Activated CD4-positive, alpha-beta T cell treated with anti-CD3 and anti-CD28 coated beads, Interleukin-2, amount 50 U/mL, for 48 hours (primary cell): ENCODE data around the gene KRTAP4-8.
"Not testable (repeated sequence)": the region's sequence is repeated elsewhere in the genome, so short reads cannot be mapped to it uniquely, and the experiment has no call there.

Experiments used
- DNase-seq, 2 experiments: peaks; one replicate each; pipeline ENCODE4 v3.0.0-alpha.2; 2020

Gene KRTAP4-8

DNA sequence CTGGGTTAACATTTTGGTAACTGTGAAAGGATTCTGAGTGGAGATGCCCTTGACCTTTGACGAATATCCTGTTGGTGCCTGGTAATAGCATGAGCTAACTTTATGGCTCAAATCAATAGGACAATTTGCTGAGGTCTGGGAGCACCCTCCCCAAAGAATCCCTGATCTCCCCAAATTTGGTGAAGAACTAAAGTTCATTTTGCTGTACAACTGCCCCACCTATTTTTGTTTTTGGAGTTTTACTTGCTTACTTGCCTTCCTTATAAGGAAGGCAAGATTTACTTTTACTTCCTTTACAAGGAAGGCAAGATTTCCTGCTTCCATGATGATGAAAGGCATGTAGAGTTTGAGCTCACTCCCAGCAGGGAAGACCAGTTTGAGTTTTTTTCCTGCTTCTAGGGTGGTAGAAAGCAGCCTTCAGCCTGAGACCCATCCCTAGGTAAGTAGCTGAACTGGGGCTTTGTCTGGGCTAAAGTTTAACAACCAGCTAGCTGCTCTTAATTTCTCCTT lies 10.1 kb upstream of the KRTAP4-8 start:
- DNase-seq: no peak

DNA sequence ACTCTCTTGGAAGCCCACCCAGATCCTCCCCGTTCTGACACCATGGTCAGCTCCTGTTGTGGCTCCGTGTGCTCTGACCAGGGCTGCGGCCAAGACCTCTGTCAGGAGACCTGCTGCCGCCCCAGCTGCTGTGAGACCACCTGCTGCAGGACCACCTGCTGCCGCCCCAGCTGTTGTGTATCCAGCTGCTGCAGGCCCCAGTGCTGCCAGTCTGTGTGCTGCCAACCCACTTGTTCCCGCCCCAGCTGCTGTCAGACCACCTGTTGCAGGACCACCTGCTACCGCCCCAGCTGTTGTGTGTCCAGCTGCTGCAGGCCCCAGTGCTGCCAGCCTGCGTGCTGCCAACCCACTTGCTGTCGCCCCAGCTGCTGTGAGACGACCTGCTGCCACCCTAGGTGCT lies 7.4 kb upstream of the KRTAP4-8 start, which contains the start of gene KRTAP4-9:
KRTAP4-9 (plus strand) TSS at position 43 of the 400 bp plus-strand sequence; CDS start at position 43, 0 bp downstream.
- not testable (repeated sequence) for DNase-seq

DNA sequence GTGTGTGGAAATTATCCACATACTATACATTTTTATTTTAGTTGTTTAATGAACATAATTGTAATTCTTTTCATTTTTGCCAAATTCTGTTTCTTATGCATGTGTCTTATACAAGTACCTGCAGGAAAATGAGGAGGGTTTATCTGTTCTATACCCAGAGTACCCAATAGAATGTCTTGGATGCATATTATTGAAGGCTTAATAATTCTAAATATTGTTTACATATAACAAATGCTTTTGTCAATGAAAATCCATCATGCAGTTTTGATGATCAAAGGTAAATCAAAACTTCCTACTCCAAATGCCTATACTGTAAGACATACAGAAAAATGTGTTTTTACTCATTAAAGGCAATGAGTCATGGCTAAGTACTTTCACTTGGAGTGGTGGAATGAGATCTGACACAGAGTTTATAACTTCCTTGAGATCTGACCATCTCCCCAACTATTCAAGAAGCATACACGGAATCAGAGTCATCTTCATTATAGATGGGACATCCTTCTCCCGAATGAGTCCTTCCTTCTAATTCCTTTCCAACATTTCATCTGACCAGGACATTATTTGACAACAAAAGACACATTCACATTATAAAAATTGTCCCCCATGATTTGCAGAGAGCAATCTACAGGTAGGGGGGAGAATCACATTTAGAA lies 6.6 kb upstream of the KRTAP4-8 start:
- not testable (repeated sequence) for DNase-seq

DNA sequence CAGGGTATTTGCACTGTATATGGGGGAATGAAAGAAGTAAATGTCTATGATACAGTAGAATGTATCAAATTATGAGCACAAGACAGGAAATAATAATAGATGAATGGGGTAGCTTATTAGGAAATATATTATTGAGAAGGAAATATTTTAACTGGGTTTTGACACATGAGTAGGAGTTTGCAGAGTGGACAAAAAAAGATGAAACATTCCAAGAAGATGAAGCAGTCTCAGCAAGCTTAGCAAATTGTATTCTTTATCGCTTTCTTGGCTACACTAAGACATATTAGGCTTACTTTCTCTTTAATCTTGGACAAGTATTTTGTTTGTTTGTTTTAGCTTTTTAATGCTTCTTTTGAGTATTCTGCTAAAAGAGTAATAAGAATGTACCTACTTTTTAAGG lies 6.0 kb upstream of the KRTAP4-8 start:
- DNase-seq: no peak

DNA sequence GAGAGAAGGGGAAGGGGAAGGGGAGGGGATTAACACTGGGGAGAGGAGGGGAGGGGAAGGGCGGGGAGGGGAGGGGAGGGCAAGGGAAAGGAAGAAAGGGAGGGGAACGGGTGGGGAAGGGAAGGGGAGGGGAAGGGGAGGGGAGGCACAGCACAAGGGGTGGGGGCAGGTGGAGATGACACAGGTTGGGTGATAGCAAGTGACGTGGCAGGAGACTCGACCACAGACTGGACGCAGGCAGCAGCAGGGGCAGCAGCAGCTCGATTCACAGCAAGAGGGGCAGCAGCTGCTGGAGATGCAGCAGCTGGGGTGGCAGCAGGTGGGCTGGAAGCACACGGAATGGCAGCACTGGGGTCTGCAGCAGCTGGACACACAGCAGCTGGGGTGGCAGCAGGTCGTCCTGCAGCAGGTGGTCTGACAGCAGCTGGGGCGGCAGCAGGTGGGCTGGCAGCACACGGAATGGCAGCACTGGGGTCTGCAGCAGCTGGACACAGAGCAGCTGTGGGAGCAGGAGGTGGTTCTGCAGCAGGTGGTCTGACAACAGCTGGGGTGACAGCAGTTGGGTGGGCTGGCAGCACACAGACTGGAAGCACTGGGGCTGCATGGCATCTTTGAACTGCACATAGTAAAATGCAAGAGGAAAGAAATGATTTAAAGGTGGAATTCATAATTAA lies 3.8 kb upstream of the KRTAP4-8 start, which contains the start of gene KRTAP4-16:
KRTAP4-16 (minus strand) TSS at position 624 of the 674 bp plus-strand sequence; CDS start at position 624, 0 bp downstream.
- no peak for DNase-seq

DNA sequence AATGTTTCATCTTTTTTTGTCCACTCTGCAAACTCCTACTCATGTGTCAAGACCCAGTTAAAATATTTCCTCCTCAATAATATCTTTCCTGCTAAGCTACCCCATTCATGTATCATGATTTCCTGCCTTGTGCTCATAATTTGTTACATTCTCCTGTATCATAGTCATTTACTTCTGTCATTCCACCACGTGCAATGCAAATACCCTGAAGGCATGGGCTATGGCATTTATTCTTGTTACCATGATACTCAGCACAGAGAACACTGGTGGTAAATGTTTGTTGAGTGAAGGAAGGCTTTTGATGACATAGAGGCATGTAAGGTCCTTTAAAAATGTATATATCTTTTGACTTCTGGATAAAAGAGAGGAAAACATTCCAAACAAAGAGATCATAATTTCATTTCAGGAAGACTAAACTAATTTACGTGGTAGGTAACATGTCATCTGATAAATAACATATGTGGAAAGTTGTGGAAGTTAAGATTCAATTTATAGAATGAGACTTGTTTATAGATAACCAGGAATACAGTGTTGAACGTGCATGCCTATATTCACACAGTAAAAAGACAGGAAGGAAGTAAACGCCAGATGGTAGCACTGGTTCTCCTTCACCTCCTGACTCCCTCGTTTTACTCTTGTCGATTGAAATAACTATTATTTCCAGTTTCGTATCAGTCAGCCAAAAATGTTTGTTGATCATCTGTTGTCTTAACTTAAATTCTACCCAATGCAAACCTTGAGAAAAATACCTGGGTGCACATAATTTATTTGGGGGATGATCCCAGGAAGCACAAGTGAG lies 1.9 kb upstream of the KRTAP4-8 start:
- not testable (repeated sequence) for DNase-seq

DNA sequence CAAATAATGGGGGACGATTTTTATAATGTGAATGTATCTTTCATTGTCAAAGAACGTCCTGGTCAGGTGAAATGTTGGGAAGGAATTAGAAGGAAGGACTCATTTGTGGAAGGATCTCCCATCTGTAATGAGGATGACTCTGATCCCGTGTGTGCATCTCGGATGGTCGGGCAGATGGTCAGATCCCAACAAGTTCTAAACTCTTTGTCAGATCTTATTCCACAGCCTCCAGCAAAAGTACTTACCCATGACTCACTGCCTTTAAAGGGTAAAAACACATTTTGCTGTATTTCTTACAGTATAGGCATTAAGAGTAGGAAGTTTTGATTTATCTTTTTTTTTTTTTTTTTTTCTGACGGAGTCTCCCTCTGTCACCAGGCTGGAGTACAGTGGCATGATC lies 539 bp upstream of the KRTAP4-8 start:
- DNase-seq: no peak

DNA sequence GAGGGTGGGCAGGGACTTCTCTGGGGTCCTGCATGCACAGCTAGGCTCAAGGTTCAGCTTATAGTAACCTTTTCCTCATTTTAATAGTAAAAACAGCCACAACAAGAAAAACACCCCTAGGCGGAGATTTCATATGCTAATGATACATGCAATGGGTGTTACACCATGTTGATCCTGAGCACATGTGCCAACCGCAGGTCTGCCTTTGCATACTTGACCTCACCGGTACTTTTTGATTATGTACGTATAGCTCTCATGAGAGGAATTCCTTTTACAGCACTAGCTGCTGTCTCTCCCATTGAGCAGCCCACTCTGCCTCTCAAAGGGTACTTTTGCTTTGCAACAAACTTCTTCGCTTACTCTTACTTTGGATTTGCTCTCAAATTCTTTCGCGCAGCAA lies 1.9 kb downstream of the KRTAP4-8 start:
- no peak for DNase-seq

DNA sequence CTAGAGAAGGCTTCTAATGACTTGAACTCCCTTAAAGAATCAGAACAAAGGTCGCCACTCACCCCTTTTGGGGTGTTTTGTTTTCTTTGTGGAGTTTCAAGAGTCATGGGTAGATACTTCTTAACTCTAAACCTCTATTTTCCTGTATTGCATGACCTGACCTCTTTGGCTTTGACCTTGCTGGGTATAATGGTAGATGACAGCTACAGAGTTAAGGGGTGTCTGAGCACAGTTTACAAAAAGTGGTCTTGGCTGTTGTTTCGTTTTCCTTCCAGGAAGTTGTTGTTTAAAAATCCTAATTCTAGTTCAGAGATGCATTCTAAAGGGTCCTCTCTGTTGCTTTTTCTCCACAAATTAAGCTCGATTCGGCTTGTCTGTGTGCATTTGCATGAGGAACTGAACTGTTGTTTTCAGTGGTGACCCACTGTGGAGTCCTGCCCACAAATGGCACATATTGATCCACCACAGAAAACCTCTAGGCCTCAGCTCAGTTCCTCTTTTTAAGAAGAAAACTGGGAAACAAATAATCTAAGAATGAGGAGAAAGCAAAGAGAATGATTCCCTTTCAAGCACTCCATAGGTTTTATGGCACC lies 9.1 kb downstream of the KRTAP4-8 start:
- DNase-seq: not testable (repeated sequence)

DNA sequence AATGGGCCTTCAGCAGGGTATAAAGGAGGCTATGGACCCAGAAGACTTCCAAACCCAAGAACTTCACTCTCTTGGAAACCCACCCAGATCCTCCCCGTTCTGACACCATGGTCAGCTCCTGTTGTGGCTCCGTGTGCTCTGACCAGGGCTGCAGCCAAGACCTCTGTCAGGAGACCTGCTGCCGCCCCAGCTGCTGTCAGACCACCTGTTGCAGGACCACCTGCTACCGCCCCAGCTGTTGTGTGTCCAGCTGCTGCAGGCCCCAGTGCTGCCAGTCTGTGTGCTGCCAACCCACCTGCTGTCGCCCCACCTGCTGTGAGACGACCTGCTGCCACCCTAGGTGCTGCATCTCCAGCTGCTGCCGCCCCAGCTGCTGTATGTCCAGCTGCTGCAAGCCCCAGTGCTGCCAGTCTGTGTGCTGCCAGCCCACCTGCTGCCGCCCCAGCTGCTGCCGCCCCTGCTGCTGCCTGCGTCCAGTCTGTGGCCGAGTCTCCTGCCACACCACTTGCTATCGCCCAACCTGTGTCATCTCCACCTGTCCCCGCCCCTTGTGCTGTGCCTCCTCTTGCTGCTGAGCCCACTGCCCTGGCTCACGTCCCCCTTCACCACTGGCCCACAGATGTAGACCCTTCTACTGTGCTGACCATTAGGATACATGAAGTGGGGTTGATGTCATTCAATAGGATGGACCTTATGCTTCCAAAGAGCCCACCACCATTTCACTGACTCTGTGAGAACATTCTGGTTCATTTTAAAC lies 13.7 kb downstream of the KRTAP4-8 start, which contains the start of gene KRTAP4-7:
KRTAP4-7 (plus strand) TSS at position 51 of the 757 bp plus-strand sequence; CDS start at position 108, 57 bp downstream.
- not testable (repeated sequence) for DNase-seq

DNA sequence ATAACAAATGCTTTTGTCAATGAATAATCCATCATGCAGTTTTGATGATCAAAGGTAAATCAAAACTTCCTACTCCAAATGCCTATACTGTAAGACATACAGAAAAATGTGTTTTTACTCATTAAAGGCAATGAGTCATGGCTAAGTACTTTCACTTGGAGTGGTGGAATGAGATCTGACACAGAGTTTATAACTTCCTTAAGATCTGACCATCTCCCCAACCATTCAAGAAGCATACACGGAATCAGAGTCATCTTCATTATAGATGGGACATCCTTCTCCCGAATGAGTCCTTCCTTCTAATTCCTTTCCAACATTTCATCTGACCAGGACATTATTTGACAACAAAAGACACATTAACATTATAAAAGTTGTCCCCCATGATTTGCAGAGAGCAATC lies 14.5 kb downstream of the KRTAP4-8 start:
- DNase-seq: not testable (repeated sequence)

DNA sequence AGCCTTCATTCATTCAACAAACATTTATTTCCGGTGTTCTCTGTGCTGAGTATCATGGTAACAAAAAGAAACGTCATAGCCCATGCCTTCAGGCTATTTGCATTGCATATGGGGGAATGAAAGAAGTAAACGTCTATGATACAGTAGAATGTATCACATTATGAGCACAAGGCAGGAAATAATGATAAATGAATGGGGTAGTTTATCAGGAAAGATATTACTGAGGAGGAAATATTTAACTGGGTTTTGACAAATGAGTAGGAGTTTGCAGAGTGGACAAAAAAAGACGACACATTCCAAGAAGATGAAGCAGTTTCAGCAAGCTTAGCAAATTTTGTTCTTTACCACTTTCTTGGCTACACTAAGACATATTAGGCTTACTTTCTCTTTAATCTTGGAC lies 15.3 kb downstream of the KRTAP4-8 start:
- DNase-seq: no peak

DNA sequence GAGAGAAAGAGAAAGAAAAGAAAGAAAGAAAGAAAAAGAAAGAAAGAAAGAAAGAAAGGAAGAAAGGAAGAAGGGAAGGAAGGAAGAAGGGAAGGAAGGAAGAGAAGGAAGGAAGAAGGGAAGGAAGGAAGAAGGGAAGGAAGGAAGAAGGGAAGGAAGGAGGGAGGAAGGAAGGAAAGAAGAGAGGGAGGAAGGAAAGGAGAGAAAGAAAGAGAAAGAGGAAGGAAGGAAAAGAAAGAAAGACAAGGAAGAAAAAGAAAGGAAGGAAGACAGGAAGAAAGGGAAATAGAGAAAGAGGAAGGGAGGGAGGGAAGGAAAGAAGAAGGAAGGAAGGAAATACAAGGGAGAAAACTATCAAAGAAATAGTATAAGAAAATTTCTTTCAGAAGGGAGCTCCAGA lies 21.2 kb downstream of the KRTAP4-8 start:
- no peak for DNase-seq

DNA sequence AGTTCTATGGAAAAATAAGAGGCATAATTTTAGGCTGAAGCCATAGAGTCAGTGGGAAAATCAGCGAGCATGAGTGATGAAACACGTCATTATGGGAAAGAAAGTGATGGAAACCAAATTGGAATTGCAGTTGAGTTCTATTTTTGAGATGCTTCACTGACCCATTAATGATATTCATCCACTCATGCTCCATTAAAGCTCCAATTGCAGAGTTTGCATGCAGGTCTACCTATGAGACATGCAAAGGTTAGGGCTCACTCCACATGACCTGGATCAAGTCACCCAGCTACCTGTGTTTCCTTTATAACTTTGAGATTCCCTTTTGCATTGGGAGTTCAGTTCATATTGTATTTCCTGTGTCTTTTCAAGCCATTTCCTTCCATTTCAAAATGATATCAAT lies 24.3 kb downstream of the KRTAP4-8 start:
- DNase-seq: no peak

DNA sequence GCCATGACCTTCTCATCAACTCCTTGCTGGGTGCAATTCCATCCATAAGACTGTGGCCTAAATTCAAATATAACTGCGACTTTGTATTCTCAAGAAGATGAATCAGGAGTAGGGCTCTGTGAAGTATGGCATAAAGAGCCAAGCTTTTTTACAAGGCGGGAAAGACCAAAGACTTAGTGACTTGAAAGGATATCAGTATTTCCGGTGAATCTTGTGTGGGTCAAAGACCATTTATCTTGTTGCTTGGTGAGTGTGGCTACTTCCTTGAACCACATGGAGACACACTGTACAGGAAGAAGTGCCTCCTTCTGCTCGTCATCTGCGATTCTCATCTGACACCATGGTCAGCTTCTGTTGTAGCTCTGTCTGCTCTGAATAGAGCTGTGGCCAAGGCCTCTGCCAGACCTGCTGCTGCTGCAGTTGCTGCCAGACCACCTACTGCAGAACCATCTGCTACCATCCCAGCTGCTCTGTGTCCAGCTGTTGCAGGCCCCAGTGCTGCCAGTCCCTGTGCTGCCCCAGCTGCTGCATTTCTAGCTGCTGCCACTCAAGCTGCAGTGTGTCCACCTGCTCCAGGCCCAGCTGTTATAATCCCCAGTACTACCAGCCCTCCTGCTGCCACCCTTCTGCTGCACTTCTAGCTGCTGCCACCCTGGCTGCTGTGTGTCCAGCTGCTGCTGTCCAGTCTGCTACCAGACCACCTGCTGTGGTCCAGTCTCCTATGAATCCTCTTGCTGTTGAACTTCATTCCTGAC lies 26.2 kb downstream of the KRTAP4-8 start:
- DNase-seq: no peak

DNA sequence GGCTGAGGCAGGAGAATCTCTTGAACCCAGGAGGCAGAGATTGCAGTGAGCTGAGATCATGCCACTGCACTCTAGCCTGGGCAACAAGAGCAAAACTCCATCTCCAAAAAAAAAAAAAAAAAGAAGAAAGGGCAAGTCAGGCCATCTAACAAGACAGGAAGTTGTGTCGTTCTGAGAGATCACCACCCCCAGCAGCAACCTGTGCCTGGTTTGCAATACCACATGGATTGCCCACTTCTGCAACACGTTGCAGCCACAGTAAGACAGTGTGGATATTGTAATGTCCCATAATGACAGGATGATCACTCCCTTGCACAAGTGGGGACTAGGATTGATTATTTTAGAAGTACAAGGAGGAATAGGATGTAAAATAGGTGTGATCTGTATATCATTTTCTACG lies 28.9 kb downstream of the KRTAP4-8 start:
- no peak for DNase-seq

DNA sequence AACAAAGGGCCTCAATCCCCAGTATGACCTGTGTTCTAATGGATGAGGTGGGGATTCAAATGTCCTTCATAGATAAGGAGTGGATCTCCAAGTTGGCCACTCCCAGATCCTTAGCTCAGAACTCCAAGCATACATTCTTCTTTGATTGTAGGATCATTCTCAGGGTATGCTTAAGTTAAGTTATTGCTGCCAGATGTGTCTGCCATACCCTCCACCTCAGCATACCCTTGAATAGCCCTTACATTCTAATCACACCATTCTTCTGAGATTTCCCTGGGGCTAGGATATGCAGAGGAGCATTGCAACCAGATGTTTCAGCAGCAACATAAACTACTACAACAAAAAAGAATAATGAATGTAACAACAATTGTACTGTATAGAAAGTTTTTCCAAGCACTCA lies 30.7 kb downstream of the KRTAP4-8 start:
- no peak for DNase-seq

DNA sequence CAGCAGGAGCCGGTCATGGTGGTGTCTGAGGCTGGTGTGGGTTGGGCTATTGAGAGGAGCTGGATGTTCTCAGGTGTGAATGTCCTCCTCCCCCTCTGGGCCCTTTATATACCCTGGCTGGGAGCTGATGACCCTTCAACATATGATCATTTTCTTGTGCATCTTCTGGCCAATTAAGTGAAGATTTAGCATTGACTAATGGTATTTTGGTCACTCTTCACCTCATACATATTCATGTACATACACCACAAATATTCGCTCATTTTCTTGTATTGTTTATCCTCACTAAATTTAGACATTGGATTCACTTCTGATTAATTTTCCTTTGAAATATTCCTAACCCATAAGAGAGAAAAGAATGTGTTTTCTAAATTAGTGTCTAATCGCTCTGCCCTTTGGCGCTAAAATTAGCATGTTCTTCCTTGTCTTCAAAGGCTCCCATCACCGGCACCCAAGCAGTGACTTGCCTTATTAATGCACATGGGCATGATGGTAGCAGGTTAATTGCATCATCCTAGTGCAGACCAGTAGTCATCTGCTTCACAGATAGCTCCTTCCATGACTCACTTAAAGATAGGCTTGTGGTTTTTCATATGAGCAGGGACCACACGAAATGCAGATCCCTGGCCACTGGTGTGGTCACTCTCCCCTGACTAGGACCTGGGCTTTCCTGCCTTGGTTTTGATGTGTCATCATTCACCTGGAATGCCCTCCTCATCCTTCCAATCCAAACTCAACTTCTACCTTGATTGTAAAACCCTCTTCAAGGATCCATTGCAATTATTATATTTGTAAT lies 31.9 kb downstream of the KRTAP4-8 start, which contains the start of gene KRTAP2-4:
KRTAP2-4 (minus strand) TSS at position 51 of the 796 bp plus-strand sequence; CDS start at position 17, 34 bp downstream.
- DNase-seq: no peak

DNA sequence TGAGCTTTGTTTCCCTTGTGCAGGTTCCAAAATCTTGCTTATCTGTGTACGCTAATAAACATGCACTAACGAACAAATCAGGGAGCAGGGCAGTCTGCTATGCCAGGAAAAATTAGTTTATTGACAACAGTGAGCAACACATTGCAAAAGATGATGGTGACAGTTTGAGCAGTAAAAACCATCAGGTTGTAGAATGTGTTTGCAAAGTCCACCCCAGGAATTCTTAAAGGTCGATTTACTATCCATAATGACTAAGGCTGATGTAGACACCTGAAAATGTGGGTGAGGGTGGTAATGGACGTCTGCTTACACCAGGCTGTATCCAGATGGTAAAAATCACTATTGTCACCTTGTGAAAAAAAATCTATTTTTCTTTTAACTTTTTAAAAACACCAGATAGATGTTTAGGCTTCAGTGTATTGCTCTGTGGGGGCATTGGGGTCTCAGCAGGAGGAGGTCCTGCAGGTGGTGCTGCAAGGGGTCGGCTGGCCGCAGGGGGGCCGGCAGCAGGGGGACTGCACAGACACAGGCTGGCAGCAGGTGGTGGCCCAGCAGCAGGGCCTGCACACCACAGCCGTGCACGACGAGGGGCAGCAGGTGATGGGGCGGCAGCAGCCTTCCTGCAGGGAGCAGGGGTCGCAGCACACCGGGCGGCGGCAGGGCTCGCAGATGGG lies 32.8 kb downstream of the KRTAP4-8 start:
- DNase-seq: not testable (repeated sequence)

DNA sequence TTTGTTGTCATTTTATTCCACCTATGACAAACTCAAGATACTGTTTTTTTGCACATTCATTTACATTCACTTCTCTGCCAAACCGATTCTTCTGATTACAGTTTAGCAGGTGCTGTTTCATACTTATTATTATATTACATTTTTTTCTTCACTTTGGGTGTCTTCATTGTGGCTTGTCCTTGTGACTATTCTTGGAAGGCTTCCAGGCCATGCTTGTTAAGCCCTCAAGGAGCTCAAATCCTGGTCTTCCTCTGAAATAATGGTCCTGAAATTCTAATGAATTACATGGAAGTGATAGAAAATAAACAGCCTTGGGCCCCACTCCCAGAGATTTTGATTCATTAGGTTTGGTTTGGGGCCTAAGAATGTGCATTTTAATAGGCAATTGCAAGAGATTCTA lies 33.6 kb downstream of the KRTAP4-8 start:
- DNase-seq: no peak
